ENCODE measurements around the gene ZNF775.

The ZNF775 gene

DNA sequence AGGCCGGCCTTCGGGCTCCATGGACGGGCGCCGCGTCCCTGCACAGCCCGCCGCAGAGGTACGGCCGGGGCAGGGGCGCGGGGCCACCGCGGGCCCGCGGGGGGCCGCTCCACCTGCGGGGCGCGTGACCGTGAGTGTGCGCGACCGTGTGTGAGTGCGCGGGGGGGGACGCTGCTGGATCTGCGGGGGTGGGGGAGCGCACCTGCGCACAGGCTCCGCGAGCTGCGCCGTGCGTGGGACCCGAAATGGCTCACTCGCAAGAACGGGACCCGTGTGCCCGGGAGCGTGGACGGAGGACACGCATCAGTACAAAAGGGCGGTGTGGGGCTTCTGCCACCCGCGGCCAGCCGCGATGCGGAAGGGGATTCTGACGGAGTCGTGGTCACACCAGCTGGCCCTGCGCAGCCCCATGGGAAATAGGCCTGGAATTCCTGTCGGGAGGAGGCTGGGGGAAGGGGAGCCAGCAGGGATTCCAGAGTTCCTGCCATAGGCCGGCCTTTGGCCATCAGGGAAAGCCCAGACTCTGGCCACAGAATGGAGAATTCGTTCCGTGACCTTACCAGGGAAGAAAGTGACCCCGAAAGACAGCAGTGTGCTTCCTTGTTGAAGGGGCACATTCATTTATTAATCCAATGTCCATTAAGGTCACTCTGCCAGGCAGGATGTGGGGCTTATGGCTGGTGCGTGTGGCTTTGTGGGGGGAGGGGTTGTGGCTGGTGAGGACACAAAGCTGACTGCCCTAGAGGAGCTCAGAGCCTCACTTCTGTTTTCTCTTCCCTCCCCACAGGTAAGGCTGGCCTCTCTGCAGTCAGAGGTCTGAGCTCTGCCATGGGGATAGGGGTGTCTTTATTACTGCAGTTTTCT is 10.0 kb upstream of the ZNF775 start:
- DNase-seq (ENCODE audit: low read depth), result no peak

GRCh38 chr7:150369748-150370501 is 9.2 kb upstream of the ZNF775 start:
- DNase-seq (ENCODE audit: low read depth), result no peak

GRCh38 chr7:150370612-150371071 is 8.5 kb upstream of the ZNF775 start:
- no peak for DNase-seq (ENCODE audit: low read depth)

- no peak for DNase-seq (ENCODE audit: low read depth)
Observed at GRCh38 chr7:150371131-150371995, 7.8 kb upstream of the ZNF775 start.

DNA sequence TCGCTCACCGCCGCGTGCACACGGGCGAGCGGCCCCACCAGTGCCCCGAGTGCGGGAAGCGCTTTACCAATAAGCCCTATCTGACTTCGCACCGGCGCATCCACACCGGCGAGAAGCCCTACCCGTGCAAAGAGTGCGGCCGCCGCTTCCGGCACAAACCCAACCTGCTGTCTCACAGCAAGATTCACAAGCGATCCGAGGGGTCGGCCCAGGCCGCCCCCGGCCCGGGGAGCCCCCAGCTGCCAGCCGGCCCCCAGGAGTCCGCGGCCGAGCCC is 7.2 kb upstream of the ZNF775 start:
- DNase-seq (ENCODE audit: low read depth), result no peak

- DNase-seq (ENCODE audit: low read depth), result no peak
Observed at GRCh38 chr7:150372271-150373048, 6.7 kb upstream of the ZNF775 start.

GRCh38 chr7:150373049-150373801 is 5.9 kb upstream of the ZNF775 start:
- DNase-seq (ENCODE audit: low read depth), result no peak

- no peak for DNase-seq (ENCODE audit: low read depth)
Observed at GRCh38 chr7:150374026-150374425, 5.1 kb upstream of the ZNF775 start.

DNA sequence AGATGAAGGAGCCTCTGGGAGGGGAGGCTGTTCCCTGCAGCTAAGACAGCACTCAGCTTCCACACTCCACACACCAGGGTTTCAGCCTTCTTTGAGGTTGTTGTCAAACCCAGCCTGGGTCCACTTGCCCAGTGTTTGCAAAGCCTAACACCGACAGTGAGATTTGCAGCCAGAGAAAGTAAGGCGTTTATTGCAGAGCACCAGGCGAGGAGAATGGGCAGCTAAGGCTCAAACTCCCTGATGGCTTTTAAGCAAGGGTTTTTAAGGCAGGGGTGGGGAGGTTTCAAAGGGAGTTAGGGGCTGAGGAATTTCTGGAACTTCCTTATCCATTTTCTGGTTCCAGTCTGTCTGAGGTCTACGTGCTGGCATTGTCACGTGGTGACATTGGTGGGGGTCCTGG is 4.7 kb upstream of the ZNF775 start:
- DNase-seq (ENCODE audit: low read depth), result no peak

DNA sequence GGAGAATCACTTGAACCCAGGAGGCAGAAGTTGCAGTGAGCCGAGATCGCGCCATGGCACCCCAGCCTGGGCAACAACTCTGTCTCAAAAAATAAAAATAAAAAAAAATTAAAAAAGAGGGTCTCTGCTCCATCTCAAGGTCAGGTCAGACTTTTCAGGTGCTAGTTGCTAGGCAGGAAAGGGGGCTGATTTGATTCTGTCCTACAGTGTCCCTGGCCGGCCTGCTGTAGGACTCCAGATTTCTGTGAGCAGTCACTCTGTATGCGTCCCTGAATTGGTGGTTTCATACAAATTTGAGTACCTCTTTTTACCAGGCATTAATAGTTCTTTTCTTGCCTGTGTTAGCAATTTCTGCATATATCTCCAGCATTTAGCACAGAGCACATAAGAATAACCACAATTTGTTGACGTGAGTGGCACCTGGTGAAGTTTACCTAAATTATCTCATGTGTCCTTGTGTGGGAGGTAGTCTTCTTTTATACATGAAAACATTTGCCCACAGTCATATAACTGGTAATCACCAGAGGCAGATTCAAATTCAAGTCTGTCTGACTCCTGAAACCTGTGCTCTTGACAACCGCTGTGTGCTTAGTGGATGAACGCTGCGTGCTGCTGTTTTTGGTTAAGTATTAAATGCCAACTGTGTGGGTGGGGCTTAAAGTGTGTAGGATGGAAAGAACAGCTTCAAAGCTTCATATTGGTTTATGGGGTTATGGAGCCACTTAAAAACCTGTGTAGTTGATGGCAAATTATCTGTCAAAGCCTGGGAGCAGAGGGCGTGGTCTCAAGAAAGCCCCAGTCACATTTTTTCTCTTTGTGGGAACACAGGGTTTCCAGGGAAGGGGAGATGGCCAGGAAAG is 3.2 kb upstream of the ZNF775 start:
- DNase-seq (ENCODE audit: low read depth), result no peak

- DNase-seq (ENCODE audit: low read depth), result no peak
Observed at GRCh38 chr7:150376560-150376959, 2.6 kb upstream of the ZNF775 start.

DNA sequence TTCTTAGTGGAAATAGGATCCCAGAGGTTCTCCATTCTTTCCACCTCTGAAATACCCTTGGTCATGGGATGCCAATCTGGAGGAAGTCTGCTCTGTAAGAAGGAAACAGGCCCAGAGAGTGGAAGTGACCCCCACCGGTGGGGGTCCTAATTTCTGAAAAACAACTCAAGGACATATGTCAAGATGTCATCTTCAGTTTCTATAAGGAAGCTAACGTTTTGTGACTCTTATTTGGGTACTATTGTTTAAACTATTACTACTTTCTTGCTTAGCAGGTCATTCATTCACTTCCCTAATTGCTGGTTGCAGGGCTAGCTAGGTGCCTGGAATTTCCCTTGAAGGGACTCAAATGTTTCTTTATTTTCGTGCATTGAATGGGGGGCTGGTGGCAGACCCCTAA is 1.9 kb upstream of the ZNF775 start:
- DNase-seq (ENCODE audit: low read depth), result no peak

GRCh38 chr7:150377635-150378034 is 1.5 kb upstream of the ZNF775 start:
- DNase-seq (ENCODE audit: low read depth), result no peak

- DNase-seq (ENCODE audit: low read depth), result no peak
Observed at GRCh38 chr7:150378115-150378852, 846 bp upstream of the ZNF775 start.

- no peak for DNase-seq (ENCODE audit: low read depth)
Observed at GRCh38 chr7:150379441-150380379, 580 bp downstream of the ZNF775 start.

DNA sequence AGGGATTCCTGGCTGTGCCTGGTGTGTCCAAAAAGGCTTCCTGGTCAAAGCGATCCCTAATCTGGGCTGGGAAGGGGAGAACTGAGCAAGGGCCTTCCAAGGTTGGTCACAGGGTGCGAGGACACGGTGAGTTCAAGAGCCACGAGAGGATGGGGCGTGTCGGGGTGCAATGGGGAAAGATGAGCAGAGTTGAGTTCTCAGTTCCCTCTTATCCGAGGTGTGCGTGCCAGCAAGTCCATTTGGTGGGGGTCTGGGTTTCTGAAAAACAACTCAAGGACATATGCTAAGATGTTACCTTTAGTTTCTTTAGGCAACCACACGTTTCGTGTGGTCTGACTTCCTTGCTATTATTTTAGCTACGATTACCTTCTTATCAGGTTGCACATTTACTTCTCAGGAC is 1.3 kb downstream of the ZNF775 start:
- DNase-seq (ENCODE audit: low read depth), result no peak

- no peak for DNase-seq (ENCODE audit: low read depth)
Observed at GRCh38 chr7:150381096-150381495, 2.0 kb downstream of the ZNF775 start.

- no peak for DNase-seq (ENCODE audit: low read depth)
Observed at GRCh38 chr7:150381785-150382122, 2.6 kb downstream of the ZNF775 start.
